SK-MEL-5 (cell line): ENCODE measurements around the gene FBXO3. TPM values are rescaled to one million over a fixed set of nuclear protein-coding genes. Genes with fewer than 3 reads are reported as not detected.

Source experiments
- DNase-seq: peaks from one replicate; pipeline ENCODE4 v3.0.0-alpha.2; 2016; ENCODE audit warnings: low read depth, low spot score
- in situ Hi-C: cut with HindIII; loops from 2 replicates; pipeline ENCODE4 v1.10.0; 2016; ENCODE audit warnings: low sequenced_read_pairs, high pct_unique_total_duplicates, low pct_unique_long_range_greater_than_20kb
- total RNA-seq: library from RNA; depleted of rRNA; stranded (reverse); fragments of >200 nt; shearing (Covaris generic); gene quantifications from 2 replicates; pipeline ENCODE4 v1.2.3, GENCODE V29; 2014; rRNA removed

Gene FBXO3
- total RNA-seq, 1 experiment from 2014 or later = 40.5 TPM

DNA sequence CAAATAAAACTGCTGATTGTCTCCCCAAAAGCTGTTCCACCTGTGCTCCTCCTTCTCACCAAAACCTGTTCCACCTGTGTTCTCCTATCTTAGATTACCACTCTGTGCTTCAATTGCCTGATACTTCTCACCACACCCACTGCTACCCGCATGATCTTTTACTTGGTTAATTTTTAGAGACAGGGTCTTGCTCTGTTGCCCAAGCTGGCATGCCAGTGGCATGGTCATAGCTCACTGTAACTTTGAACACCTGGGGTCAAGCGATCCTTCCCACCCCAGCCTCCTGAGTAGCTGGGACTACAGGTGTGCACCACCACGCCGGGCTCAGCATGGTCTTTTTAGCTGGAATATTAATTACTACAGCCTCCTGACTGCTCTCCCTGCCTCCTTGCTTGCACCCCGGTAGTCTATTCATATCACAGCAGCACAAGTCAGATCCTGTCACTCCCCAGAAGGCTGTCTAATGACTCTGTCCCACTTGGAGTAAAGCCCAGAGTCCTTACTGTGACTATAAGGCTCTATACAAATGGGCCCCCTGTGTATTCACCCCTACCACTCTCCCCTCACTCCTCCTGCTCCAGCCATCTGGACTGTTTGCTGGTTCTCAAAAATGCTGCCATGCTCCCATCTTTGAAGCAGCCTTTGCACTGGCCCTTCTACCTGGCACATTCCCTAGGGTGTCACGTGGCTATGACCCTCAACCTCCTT lies 77.2 kb downstream of the FBXO3 start:
- DNase-seq = no peak
- in situ Hi-C loops = no loop called here

DNA sequence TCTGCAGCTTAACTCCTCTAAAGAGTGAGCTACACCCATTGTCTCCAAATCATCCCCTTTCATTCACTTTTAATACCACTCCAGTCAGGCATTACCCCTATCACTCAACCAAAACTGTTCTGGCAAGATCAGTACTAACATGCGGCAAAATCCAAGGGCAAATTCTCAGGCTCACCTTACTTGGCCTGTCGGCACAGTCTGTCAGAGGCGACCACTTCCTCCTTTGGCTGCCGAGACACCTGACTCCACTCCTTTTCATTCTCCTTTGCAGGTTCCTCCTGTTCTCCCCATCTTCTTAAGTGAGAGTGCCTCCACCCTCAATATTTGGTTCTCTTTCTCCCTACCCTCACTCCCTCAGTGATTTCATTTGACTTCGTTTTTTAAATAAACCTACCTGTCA lies 77.9 kb downstream of the FBXO3 start:
- in situ Hi-C loops = no loop called here
- no peak for DNase-seq

DNA sequence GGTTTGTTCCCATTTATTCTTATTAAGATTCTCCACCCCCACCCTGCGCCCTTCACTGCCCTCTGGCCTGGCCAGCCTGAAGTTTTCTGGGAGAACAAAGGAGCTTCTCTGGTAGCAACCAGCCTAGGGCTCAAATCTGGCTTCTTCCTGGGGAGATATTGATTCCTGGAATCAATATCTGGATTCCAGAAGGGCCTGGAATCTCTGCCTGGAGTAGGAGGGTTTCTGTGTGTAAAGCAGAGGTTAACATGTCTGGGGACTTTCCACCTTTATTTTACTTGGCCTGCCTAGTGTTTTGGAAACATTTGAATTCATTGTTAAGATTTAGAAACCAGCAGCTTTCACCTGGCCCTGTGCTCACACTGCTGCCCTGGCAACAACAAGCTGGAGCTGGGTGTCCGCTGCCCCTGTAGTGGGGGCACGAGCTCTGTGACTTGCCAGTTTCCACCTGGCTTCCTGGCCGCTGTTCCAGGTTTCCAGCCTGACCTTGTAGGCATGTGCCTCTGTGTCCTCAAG lies 79.2 kb downstream of the FBXO3 start:
- in situ Hi-C loops = no loop called here
- peak; percentile 32 for DNase-seq

DNA sequence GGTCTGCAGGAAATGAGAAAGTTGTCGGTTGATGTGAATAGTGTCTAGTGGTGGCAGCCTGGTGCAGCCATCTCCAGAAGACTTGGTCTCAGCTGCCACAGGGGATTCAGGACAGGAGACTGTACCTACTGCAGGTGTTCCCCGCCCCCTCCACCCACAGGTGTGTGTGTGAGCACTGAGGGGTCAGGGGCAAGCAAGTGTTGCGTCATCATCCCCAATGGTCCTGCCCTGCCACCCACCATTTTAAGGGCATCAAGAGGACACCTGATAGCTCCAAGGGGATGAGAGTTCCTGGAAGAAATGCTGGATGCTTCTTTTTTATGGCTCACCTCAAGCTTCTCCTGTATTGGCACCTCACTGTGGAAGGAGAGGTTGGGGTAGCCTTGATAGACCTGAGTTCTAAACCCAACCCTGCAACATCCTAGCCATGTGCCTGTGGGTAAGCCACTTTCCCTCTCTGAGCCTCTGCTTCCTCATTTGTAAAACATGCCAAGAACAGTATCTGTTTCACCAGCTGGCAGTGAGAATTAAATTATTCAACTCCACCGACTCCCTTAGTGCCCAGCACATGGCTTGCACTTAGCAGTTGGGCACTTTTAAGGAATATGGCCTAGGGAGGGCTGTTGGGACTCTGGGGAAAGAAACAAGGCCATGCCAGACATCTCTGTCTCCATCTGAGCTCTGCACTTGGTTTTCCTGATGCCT lies 79.8 kb downstream of the FBXO3 start:
- DNase-seq = no peak
- in situ Hi-C loops = no loop called here

DNA sequence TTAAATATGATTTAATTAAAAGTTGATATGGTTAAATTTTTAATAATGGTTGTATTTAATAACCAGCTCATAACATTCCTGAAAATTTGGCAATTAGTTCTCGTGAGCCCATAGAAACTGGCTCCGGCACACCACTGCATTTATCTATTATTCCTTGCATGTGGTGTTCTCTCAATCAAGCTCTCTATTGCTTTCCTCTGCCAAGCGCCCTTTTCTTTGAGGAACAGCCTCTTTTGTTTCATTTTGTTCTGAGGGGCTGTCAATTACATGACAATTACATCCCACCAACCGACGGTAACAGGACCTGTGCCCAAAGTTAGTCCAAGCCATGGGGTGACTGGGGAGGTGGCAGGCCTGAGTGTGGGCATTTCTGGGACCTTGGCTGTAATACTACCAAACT lies 81.8 kb downstream of the FBXO3 start:
- in situ Hi-C loops = no loop called here
- no peak for DNase-seq

DNA sequence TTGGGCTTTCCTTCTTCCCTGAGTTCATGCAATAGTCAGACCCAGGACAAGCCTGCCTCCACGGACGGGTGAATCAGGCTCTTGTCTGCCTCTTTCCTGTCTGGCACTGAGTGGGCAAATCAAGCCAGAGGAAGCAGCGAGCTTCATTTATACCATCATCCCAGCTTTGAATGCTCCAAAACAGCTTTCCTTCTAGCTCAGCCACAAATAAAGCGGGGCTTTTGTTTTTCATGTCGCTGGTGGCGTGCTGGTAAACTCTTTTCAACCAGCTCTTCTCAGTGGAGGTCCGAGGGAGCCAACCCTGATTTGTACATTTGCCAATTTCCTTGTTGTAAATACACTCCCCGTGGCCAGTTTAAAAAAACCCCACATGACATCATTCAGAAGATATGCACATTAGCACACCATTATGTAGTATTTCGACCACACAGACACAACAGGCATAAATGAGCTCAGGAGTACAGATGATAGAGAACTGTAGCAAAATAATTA lies 82.3 kb downstream of the FBXO3 start:
- peak; percentile 90 for DNase-seq
- in situ Hi-C loops = no loop called here

DNA sequence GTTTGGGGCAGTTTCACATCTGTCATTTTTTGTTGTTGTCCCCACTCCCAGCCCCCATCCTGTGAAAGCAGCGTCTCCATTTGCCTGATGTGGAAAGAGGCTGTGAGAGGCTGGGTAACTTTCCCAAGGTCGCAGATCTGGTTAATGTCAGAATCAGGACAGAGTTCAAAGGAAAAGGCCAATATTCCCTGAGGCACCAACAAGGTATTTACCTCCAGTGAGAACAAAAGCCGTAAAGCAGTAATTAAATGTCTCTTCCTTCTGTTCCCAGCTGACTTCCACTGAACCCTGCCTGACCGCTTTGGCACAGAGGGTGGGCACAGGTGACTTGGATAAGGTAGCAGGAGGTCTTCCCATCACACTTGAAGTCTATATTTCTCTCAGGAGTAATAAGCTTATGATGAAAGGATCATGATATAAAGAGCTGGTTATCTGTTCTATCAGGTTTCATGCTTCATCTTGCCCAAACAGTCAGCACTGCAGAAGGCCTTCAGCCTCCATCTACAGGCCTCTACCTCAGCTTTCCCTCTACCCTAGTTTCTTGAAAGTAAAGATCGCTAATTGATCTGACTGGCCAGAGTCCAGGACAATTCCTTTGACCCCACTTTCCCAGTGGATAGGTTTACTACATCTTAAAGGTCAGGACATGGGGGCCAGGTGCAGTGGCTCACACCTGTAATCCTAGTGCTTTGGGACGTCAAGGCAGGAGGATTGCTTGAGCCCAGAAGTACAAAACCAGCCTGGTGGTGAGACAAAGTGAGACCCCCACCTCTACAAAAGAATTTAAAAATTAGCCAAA lies 83.1 kb downstream of the FBXO3 start:
- DNase-seq = no peak
- in situ Hi-C loops = no loop called here

Other genes starting within 250 kb of the FBXO3 start
- gene C11orf91, start 73.7 kb downstream of the FBXO3 start, total RNA-seq = 0.29 TPM in 1 of 2 replicates, not detected in the other
- gene CD59, start 38.1 kb downstream of the FBXO3 start, total RNA-seq = 634 and 733 TPM in 2 replicates
- not detected in 2 replicates for gene LMO2, start 117.6 kb upstream of the FBXO3 start, total RNA-seq